Activated CD4-positive, alpha-beta T cell treated with anti-CD3 and anti-CD28 coated beads for 4 hours (primary cell): Measurements from ENCODE around the gene FEM1B.

Experiments
- DNase-seq, 2 donors: peaks; one replicate each; pipeline ENCODE4 v3.0.0-alpha.2; 2020

Gene FEM1B

GRCh38 chr15:68310804-68311463 lies 33.4 kb downstream of the FEM1B start:
- DNase-seq = no peak

GRCh38 chr15:68311464-68311835 lies 33.9 kb downstream of the FEM1B start:
- no peak for DNase-seq

GRCh38 chr15:68311859-68312557 lies 34.5 kb downstream of the FEM1B start:
- no peak for DNase-seq

- DNase-seq = no peak
These were observed 35.2 kb downstream of the FEM1B start for GRCh38 chr15:68312701-68313204.

GRCh38 chr15:68313501-68314410 lies 36.2 kb downstream of the FEM1B start:
- DNase-seq = no peak

- no peak for DNase-seq
These were observed 37.0 kb downstream of the FEM1B start for GRCh38 chr15:68314563-68314962.

GRCh38 chr15:68315035-68315434 lies 37.5 kb downstream of the FEM1B start:
- DNase-seq = no peak

- no peak for DNase-seq
These were observed 38.0 kb downstream of the FEM1B start for GRCh38 chr15:68315495-68316031.

- DNase-seq = no peak
These were observed 38.7 kb downstream of the FEM1B start for GRCh38 chr15:68316061-68316804.

- no peak for DNase-seq
These were observed 39.9 kb downstream of the FEM1B start for GRCh38 chr15:68317281-68318007.

GRCh38 chr15:68318008-68318835 lies 40.7 kb downstream of the FEM1B start:
- DNase-seq = no peak

- no peak for DNase-seq
These were observed 41.7 kb downstream of the FEM1B start for GRCh38 chr15:68318931-68319909.

- DNase-seq = no peak
These were observed 42.5 kb downstream of the FEM1B start for GRCh38 chr15:68319997-68320396.

GRCh38 chr15:68321229-68321628 lies 43.7 kb downstream of the FEM1B start:
- DNase-seq = no peak

- no peak for DNase-seq
These were observed 45.3 kb downstream of the FEM1B start for GRCh38 chr15:68322796-68323195.

GRCh38 chr15:68325726-68326125 lies 48.2 kb downstream of the FEM1B start:
- DNase-seq = no peak

GRCh38 chr15:68326711-68327354 lies 49.3 kb downstream of the FEM1B start:
- DNase-seq = no peak

GRCh38 chr15:68328443-68328842 lies 50.9 kb downstream of the FEM1B start:
- peak in 1 of 2 donors; percentile 23 for DNase-seq

GRCh38 chr15:68328964-68329363 lies 51.4 kb downstream of the FEM1B start:
- DNase-seq = no peak
